ENCODE measurements around the gene UGT8. TPM values are rescaled to one million over a fixed set of nuclear protein-coding genes. Genes with fewer than 3 reads are reported as not detected.
A peak's percentile ranks its signal among the peaks of the same experiment; 100 is the strongest.
"Not testable (repeated sequence)": the region's sequence is repeated elsewhere in the genome, so short reads cannot be mapped to it uniquely, and the experiment has no call there.

UGT8 gene
- total and polyA plus RNA-seq, 4 donors = 87.3 to 319 (median 194) TPM

- H3K9me3 ChIP-seq (ENCODE audit: control insufficient read depth, insufficient read depth, low read length) = no peaks in the 10 kb centered on the region
- DNase-seq (ENCODE audit: low read depth in 4 of 6, low spot score in 6 of 6) = no peak
- H3K27me3 ChIP-seq (ENCODE audit: control insufficient read depth, insufficient read depth, low read length) = no peaks in the 10 kb centered on the region
- no peaks in the 10 kb centered on the region for H3K4me1 ChIP-seq (ENCODE audit: control insufficient read depth, insufficient read depth, low read length)
- H3K4me3 ChIP-seq (ENCODE audit: low read depth, low read length) = no peak overlapping the region
- H3K36me3 ChIP-seq (ENCODE audit: control insufficient read depth, insufficient read depth, low read length) = no peaks in the 10 kb centered on the region
- no peak overlapping the region for H3K27ac ChIP-seq (ENCODE audit: low read depth, low read length)
- WGBS (ENCODE audit: insufficient coverage) = no CpG with 5 or more reads among the region's 6 CpGs
These were observed 10.3 kb upstream of the UGT8 start for GRCh38 chr4:114588305-114588704.

- not testable (repeated sequence) for H3K4me1 ChIP-seq (ENCODE audit: control insufficient read depth, insufficient read depth, low read length); H3K27me3 ChIP-seq (ENCODE audit: control insufficient read depth, insufficient read depth, low read length); H3K9me3 ChIP-seq (ENCODE audit: control insufficient read depth, insufficient read depth, low read length); H3K4me3 ChIP-seq (ENCODE audit: low read depth, low read length); DNase-seq (ENCODE audit: low read depth in 4 of 6, low spot score in 6 of 6); H3K27ac ChIP-seq (ENCODE audit: low read depth, low read length); H3K36me3 ChIP-seq (ENCODE audit: control insufficient read depth, insufficient read depth, low read length)
- WGBS (ENCODE audit: insufficient coverage) = 78% methylated on average over 1 of the region's 1 CpG
These were observed 8.2 kb upstream of the UGT8 start for GRCh38 chr4:114590360-114590759.

DNA sequence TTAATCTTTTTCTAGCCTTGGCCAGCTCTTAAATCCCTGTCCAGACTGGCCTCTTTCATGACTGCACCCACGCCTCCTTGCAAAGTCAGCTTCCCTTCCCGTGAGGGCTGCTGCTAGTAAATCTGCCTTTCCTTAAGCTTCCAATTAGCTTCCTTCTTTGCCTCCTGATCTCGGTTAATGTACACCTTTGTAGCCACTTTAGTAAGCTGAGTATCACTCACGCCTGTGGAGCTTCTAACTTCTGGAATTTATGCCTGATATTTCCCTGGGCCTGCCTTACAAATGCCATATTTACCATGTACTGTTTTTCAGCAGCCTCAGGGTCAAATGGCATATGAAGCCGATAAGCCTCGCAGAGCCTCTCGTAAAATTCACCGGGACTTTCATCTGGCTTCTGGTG, 5.1 kb upstream of the UGT8 start:
- no peak for DNase-seq (ENCODE audit: low read depth in 4 of 6, low spot score in 6 of 6)
- H3K4me1 ChIP-seq (ENCODE audit: control insufficient read depth, insufficient read depth, low read length) = peaks cover 7% of the 10 kb centered on the region
- no peak overlapping the region for H3K27ac ChIP-seq (ENCODE audit: low read depth, low read length)
- no peaks in the 10 kb centered on the region for H3K27me3 ChIP-seq (ENCODE audit: control insufficient read depth, insufficient read depth, low read length)
- WGBS (ENCODE audit: insufficient coverage) = 83% methylated on average over 8 of the region's 8 CpGs
- no peak overlapping the region for H3K4me3 ChIP-seq (ENCODE audit: low read depth, low read length)
- no peaks in the 10 kb centered on the region for H3K9me3 ChIP-seq (ENCODE audit: control insufficient read depth, insufficient read depth, low read length)
- no peaks in the 10 kb centered on the region for H3K36me3 ChIP-seq (ENCODE audit: control insufficient read depth, insufficient read depth, low read length)

- Histone ChIP-seq H3K27me3 (ENCODE audit: control insufficient read depth, insufficient read depth, low read length) (peaks cover 12% of the 10 kb centered on the region), H3K4me1 (ENCODE audit: control insufficient read depth, insufficient read depth, low read length) (peaks cover 14% of the 10 kb centered on the region), H3K36me3 (ENCODE audit: control insufficient read depth, insufficient read depth, low read length) (no peaks in the 10 kb centered on the region), H3K9me3 (ENCODE audit: control insufficient read depth, insufficient read depth, low read length) (no peaks in the 10 kb centered on the region), H3K4me3 (ENCODE audit: low read depth, low read length) (no peak overlapping the region), H3K27ac (ENCODE audit: low read depth, low read length) (no peak overlapping the region)
- DNase-seq (ENCODE audit: low read depth in 4 of 6, low spot score in 6 of 6) = no peak
- 98% methylated on average over 11 of the region's 11 CpGs for WGBS (ENCODE audit: insufficient coverage)
These were observed 3.4 kb upstream of the UGT8 start for GRCh38 chr4:114595207-114595606.

DNA sequence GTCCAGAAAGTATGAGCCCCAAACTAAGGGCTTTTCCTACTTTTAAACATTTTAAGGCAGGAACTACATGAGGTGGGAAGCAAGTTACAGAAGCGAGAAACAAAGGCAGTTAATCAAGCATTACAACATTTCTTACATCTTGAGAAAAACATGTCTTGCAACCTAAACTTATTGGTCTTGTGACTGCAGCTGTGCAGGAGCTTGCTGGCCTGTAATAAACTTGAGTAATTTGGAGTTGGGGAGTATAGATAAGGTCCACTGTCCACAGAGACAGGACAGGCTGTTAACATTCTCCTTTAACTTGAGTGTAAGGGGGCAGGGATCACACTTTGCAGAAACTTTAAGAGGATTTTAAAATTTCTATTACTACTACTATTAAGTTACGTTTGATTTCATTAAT, 2.7 kb upstream of the UGT8 start:
- WGBS (ENCODE audit: insufficient coverage) = no CpG with 5 or more reads among the region's 2 CpGs

DNA sequence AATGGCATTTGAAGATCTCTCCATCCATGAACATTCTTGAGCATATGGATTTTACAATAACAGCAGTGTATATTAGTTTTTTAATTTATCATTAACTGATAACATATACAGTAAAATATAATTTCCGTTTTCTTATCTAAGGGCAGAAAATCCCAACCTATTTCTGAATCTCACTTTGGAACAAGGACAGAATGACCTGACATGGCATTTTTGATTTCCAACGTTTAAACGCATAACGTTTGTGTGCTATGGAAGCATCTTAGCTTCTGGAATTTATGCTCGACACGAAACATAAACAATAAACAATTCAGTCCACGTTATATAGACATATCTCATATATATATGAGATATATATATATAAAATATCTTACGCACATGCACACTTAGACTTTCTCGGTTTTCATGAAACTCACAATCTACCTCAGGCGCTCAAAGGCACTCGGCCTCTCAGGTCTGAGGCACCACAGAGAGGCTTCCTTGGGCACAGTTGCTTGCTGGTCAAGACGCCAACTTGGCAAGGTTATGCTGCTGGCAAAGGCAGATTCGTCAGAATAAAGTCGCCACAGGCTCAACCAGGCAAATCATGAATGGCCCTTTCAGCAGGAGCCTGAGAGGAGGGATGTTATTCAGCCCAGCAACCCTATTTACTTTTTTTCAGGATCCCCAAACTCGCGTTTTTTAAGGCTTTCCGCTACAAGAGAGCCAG, 1.0 kb upstream of the UGT8 start:
- Histone ChIP-seq H3K36me3 (ENCODE audit: control insufficient read depth, insufficient read depth, low read length) (no peaks in the 10 kb centered on the region), H3K27me3 (ENCODE audit: control insufficient read depth, insufficient read depth, low read length) (peaks cover 12% of the 10 kb centered on the region), H3K4me3 (ENCODE audit: low read depth, low read length) (peak overlapping the region; percentile 77), H3K27ac (ENCODE audit: low read depth, low read length) (peak overlapping the region; percentile 17), H3K9me3 (ENCODE audit: control insufficient read depth, insufficient read depth, low read length) (no peaks in the 10 kb centered on the region), H3K4me1 (ENCODE audit: control insufficient read depth, insufficient read depth, low read length) (peaks cover 14% of the 10 kb centered on the region)
- WGBS (ENCODE audit: insufficient coverage) = 28% methylated on average over 5 of the region's 17 CpGs
- peak in 4 of 6 donors; percentile 7 to 78 (median 40) for DNase-seq (ENCODE audit: low read depth in 4 of 6, low spot score in 6 of 6)

More for the DNA sequence above, 2.7 kb upstream of the UGT8 start:
- peaks cover 14% of the 10 kb centered on the region for H3K4me1 ChIP-seq (ENCODE audit: control insufficient read depth, insufficient read depth, low read length)
- H3K9me3 ChIP-seq (ENCODE audit: control insufficient read depth, insufficient read depth, low read length) = no peaks in the 10 kb centered on the region
- DNase-seq (ENCODE audit: low read depth in 4 of 6, low spot score in 6 of 6) = no peak
- no peak overlapping the region for H3K4me3 ChIP-seq (ENCODE audit: low read depth, low read length)
- no peaks in the 10 kb centered on the region for H3K36me3 ChIP-seq (ENCODE audit: control insufficient read depth, insufficient read depth, low read length)
- H3K27me3 ChIP-seq (ENCODE audit: control insufficient read depth, insufficient read depth, low read length) = peaks cover 12% of the 10 kb centered on the region
- H3K27ac ChIP-seq (ENCODE audit: low read depth, low read length) = no peak overlapping the region

- Histone ChIP-seq H3K27ac (ENCODE audit: low read depth, low read length) (peak overlapping the region; percentile 78), H3K27me3 (ENCODE audit: control insufficient read depth, insufficient read depth, low read length) (peaks cover 12% of the 10 kb centered on the region), H3K4me1 (ENCODE audit: control insufficient read depth, insufficient read depth, low read length) (peaks cover 14% of the 10 kb centered on the region), H3K36me3 (ENCODE audit: control insufficient read depth, insufficient read depth, low read length) (no peaks in the 10 kb centered on the region), H3K9me3 (ENCODE audit: control insufficient read depth, insufficient read depth, low read length) (no peaks in the 10 kb centered on the region), H3K4me3 (ENCODE audit: low read depth, low read length) (peak overlapping the region; percentile 77)
- under 1% methylated on average over 41 of the region's 46 CpGs for WGBS (ENCODE audit: insufficient coverage)
- peak in 4 of 6 donors; percentile 17 to 73 (median 50) for DNase-seq (ENCODE audit: low read depth in 4 of 6, low spot score in 6 of 6)
These were observed 760 bp downstream of the UGT8 start for GRCh38 chr4:114599231-114599902.

GRCh38 chr4:114599903-114600552, 1.4 kb downstream of the UGT8 start:
- no peaks in the 10 kb centered on the region for H3K36me3 ChIP-seq (ENCODE audit: control insufficient read depth, insufficient read depth, low read length)
- H3K27me3 ChIP-seq (ENCODE audit: control insufficient read depth, insufficient read depth, low read length) = peaks cover 12% of the 10 kb centered on the region
- H3K27ac ChIP-seq (ENCODE audit: low read depth, low read length) = peak overlapping the region; percentile 78
- peak overlapping the region; percentile 77 for H3K4me3 ChIP-seq (ENCODE audit: low read depth, low read length)
- H3K9me3 ChIP-seq (ENCODE audit: control insufficient read depth, insufficient read depth, low read length) = no peaks in the 10 kb centered on the region
- H3K4me1 ChIP-seq (ENCODE audit: control insufficient read depth, insufficient read depth, low read length) = peaks cover 14% of the 10 kb centered on the region
- WGBS (ENCODE audit: insufficient coverage) = 2% methylated on average over 7 of the region's 15 CpGs
- DNase-seq (ENCODE audit: low read depth in 4 of 6, low spot score in 6 of 6) = peak in 3 of 6 donors; percentile 7 to 36 (median 34)

DNA sequence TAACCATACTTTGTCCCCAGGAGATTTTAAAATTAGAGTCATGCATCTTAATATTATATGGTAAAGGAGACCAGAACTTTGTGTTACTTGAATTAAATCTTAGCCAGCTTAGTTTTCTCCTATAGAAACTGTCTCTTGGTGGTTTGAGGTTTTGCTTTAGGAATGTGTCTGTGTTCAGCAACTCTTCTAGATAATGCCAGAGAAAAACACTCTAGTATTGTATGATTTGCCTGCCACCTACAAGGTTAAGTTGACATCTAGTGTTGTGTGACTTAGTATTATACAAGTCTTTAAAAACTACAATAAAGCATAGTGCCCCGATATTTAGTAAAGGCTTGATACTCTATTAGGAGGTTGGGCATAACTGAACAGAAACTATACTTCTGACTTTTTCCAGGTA, 2.1 kb downstream of the UGT8 start:
- Histone ChIP-seq H3K27me3 (ENCODE audit: control insufficient read depth, insufficient read depth, low read length) (peaks cover 12% of the 10 kb centered on the region), H3K9me3 (ENCODE audit: control insufficient read depth, insufficient read depth, low read length) (no peaks in the 10 kb centered on the region), H3K4me3 (ENCODE audit: low read depth, low read length) (peak overlapping the region; percentile 77), H3K4me1 (ENCODE audit: control insufficient read depth, insufficient read depth, low read length) (peaks cover 14% of the 10 kb centered on the region), H3K27ac (ENCODE audit: low read depth, low read length) (no peak overlapping the region), H3K36me3 (ENCODE audit: control insufficient read depth, insufficient read depth, low read length) (no peaks in the 10 kb centered on the region)
- DNase-seq (ENCODE audit: low read depth in 4 of 6, low spot score in 6 of 6) = no peak
- WGBS (ENCODE audit: insufficient coverage) = no CpG with 5 or more reads among the region's 1 CpG
